ENCODE data around the gene CHST12. TPM values are rescaled to one million over a fixed set of nuclear protein-coding genes. Genes with fewer than 3 reads are reported as not detected.

CHST12 gene
- polyA plus RNA-seq (2012; ENCODE audit: insufficient read length, low read depth): 37.7 TPM

DNA sequence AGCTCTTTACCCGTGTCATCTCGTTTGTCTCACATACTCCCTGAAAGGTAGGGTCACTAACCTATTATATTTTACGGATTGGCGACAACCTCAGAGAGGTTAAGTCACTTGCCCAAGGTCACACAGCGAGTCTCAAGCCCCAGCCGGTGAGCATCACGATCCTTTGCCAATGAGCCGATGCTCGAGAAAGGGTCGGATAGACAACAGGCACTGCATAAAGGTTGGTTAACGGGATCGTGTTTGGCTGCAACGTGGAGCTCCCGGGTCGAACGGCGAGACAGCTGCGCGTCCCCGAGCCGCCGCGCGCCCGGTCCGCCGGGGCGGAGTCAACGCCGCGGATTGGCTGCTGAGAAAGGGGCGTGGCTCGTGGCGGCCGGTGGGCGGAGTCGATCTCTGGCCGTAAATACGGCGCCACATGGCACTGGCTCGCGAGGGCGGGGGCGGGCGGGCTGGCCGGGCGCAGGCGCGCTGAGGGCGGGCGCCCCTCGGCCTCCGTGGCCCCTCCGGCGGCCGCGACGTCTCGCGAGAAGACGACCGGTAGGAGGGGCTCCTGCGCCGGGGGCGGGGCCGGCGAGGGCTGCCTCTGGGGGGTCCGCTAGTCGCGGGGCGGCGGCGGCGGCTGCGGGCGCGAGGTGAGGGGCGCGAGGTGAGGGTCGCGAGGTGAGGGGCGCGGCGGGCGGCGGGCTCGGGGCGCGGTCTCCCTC is at the start of gene CHST12:
Gene CHST12, plus strand, starts transcription at position 598 of the 704 bp plus-strand sequence. CDS start 29,029 bp downstream, outside the sequence.
- TF ChIP-seq TAF1 (IDR thresholded peaks at IDR 0.05; ENCODE audit: borderline replicate concordance, insufficient read depth, low read length) (peak; percentile 89; the same call in 1 of the 2 replicates), POLR2AphosphoS5 (IDR thresholded peaks at IDR 0.05; ENCODE audit: low read depth, low read length) (peak; percentile 86), FOXP2 (optimal IDR thresholded peaks at IDR 0.05; ENCODE audit: borderline replicate concordance, extremely low read depth, extremely low read length, insufficient read depth) (peak; percentile 88), SIN3A (IDR thresholded peaks at IDR 0.05; ENCODE audit: borderline replicate concordance, insufficient read depth, low read length) (0 out of 2 replicates have a peak, but pooled peaks have one; percentile 43)
- TF ChIP-seq, protein P1, sequence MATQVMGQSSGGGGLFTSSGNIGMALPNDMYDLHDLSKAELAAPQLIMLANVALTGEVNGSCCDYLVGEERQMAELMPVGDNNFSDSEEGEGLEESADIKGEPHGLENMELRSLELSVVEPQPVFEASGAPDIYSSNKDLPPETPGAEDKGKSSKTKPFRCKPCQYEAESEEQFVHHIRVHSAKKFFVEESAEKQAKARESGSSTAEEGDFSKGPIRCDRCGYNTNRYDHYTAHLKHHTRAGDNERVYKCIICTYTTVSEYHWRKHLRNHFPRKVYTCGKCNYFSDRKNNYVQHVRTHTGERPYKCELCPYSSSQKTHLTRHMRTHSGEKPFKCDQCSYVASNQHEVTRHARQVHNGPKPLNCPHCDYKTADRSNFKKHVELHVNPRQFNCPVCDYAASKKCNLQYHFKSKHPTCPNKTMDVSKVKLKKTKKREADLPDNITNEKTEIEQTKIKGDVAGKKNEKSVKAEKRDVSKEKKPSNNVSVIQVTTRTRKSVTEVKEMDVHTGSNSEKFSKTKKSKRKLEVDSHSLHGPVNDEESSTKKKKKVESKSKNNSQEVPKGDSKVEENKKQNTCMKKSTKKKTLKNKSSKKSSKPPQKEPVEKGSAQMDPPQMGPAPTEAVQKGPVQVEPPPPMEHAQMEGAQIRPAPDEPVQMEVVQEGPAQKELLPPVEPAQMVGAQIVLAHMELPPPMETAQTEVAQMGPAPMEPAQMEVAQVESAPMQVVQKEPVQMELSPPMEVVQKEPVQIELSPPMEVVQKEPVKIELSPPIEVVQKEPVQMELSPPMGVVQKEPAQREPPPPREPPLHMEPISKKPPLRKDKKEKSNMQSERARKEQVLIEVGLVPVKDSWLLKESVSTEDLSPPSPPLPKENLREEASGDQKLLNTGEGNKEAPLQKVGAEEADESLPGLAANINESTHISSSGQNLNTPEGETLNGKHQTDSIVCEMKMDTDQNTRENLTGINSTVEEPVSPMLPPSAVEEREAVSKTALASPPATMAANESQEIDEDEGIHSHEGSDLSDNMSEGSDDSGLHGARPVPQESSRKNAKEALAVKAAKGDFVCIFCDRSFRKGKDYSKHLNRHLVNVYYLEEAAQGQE (IDR thresholded peaks at IDR 0.05; ENCODE audit: insufficient read depth in 1 of 2, low read depth in 2 of 2, low read length in 2 of 2): no peak

DNA sequence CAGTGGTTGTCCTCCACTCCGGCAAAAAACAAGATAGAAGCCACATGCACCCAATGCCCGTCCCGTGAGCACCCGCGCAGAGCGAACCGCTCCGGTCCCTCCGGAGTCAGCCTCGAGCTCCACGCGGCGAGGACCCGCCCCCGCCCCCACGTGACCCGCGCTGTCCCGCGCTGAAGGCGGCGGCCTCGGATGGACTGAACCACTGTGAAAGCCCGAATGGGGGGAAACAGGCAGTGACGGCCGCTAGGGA is 49.5 kb upstream of the CHST12 start:
- TF ChIP-seq, protein P1 (IDR thresholded peaks at IDR 0.05; ENCODE audit: insufficient read depth in 1 of 2, low read depth in 2 of 2, low read length in 2 of 2): peak in 1 of 2 experiments; percentile 48; a peak in 1 of 4 replicates
- TF ChIP-seq SIN3A (IDR thresholded peaks at IDR 0.05; ENCODE audit: borderline replicate concordance, insufficient read depth, low read length) (peak; percentile 90; the same call in 1 of the 2 replicates), TAF1 (IDR thresholded peaks at IDR 0.05; ENCODE audit: borderline replicate concordance, insufficient read depth, low read length) (peak; percentile 81), FOXP2 (optimal IDR thresholded peaks at IDR 0.05; ENCODE audit: borderline replicate concordance, extremely low read depth, extremely low read length, insufficient read depth) (no peak), POLR2AphosphoS5 (IDR thresholded peaks at IDR 0.05; ENCODE audit: low read depth, low read length) (peak; percentile 93)

DNA sequence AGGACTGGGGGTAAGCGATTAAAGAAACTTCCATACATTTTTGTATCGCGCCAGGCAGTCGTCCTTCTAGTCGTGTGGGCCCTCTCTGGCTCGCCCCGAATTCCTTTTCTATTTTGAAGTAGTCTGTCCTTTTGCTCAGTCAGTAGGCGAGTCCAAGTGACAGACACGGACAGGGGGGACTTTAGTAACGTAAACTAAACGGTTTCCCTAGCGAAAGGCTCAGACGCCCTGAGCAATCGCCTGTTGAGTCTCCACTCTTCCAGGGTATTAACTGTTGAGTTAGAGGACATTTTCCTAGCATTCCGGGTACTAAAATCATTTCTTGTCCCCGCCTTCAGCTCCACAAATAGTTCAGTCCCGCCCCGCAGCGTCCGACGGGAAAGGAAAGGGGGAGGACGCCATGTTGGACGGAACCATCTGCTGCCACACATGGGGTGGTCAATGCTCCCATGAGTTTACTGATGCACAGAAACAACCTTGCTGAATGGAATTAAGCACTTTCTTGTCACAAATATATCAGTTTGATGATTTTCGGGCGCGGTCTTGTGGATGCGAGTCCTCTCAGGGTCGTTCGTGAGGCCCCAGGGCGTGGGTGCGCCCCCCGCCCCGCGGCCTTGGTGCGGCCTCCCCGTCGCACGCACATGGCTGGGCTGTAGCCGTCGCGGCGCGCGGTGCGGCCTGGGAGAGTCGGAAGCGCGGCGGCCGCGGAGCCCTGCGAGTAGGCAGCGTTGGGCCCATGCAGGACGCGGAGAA is 49.0 kb upstream of the CHST12 start, which contains the start of gene EIF3B:
Gene EIF3B, plus strand, starts transcription at position 642 of the 753 bp plus-strand sequence. Its CDS starts 95 bp downstream, at position 737.
- TF ChIP-seq SIN3A (IDR thresholded peaks at IDR 0.05; ENCODE audit: borderline replicate concordance, insufficient read depth, low read length) (peak; percentile 21; the same call in 1 of the 2 replicates), TAF1 (IDR thresholded peaks at IDR 0.05; ENCODE audit: borderline replicate concordance, insufficient read depth, low read length) (peak; percentile 80), FOXP2 (optimal IDR thresholded peaks at IDR 0.05; ENCODE audit: borderline replicate concordance, extremely low read depth, extremely low read length, insufficient read depth) (peak; percentile 94), POLR2AphosphoS5 (IDR thresholded peaks at IDR 0.05; ENCODE audit: low read depth, low read length) (peak; percentile 75; the same call in 1 of the 2 replicates)
- TF ChIP-seq, protein P1 (IDR thresholded peaks at IDR 0.05; ENCODE audit: insufficient read depth in 1 of 2, low read depth in 2 of 2, low read length in 2 of 2): peak in 1 of 2 experiments; percentile 34; a peak in 1 of 4 replicates

DNA sequence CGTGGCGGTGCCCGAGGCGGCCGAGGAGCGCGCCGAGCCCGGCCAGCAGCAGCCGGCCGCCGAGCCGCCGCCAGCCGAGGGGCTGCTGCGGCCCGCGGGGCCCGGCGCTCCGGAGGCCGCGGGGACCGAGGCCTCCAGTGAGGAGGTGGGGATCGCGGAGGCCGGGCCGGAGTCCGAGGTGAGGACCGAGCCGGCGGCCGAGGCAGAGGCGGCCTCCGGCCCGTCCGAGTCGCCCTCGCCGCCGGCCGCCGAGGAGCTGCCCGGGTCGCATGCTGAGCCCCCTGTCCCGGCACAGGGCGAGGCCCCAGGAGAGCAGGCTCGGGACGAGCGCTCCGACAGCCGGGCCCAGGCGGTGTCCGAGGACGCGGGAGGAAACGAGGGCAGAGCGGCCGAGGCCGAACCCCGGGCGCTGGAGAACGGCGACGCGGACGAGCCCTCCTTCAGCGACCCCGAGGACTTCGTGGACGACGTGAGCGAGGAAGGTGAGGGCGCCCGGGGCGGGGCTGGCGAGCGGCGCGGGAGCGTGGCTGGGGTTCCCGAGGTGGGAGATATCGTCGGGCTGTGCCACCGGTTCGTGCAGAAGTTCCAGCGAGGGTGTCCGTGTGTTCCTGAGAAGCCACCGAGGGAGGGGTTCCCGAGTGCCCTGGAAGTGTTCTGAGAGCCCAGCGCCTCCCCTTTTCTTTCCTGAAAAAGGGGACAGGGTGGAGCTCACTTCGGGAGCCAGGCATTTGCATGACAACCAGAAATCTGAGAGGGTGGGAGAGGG is 48.3 kb upstream of the CHST12 start:
- TF ChIP-seq, protein P1 (IDR thresholded peaks at IDR 0.05; ENCODE audit: insufficient read depth in 1 of 2, low read depth in 2 of 2, low read length in 2 of 2): 0 out of 4 replicates have a peak, but pooled peaks of 1 of the 2 experiments have one; percentile 28
- TF ChIP-seq TAF1 (IDR thresholded peaks at IDR 0.05; ENCODE audit: borderline replicate concordance, insufficient read depth, low read length) (no peak), SIN3A (IDR thresholded peaks at IDR 0.05; ENCODE audit: borderline replicate concordance, insufficient read depth, low read length) (peak; percentile 18; the same call in 1 of the 2 replicates), POLR2AphosphoS5 (IDR thresholded peaks at IDR 0.05; ENCODE audit: low read depth, low read length) (no peak)

Measured in PFSK-1 (cell line).